ENCODE results near the gene SSU72. TPM values are rescaled to one million over a fixed set of nuclear protein-coding genes. Genes with fewer than 3 reads are reported as not detected.
"Not testable (repeated sequence)": the region's sequence is repeated elsewhere in the genome, so short reads cannot be mapped to it uniquely, and the experiment has no call there.

SSU72 gene
- total RNA-seq, 1 experiment from 2014 or later = 112 TPM

DNA sequence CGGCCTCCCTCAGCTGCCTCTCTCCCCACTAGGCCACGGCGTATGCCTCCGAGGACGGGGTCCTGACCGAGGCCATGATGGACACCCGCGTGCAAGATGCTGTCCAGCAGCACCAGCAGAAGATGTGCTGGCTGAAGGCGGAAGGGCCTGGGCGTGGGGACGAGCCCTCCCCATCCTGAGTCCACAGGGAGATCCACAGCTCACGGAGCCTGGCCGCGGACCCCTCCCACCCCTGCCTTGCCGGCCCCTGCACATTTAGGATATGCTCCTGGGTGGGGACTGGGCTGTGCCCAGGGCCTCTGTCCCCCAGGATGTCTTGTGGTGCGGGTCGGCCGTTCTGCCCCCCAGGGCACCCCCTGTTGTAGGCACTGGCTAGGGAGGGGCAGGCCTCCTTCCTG, 40.8 kb downstream of the SSU72 start:
- not testable (repeated sequence) for DNase-seq (ENCODE audit: extremely low read depth, low read depth)

DNA sequence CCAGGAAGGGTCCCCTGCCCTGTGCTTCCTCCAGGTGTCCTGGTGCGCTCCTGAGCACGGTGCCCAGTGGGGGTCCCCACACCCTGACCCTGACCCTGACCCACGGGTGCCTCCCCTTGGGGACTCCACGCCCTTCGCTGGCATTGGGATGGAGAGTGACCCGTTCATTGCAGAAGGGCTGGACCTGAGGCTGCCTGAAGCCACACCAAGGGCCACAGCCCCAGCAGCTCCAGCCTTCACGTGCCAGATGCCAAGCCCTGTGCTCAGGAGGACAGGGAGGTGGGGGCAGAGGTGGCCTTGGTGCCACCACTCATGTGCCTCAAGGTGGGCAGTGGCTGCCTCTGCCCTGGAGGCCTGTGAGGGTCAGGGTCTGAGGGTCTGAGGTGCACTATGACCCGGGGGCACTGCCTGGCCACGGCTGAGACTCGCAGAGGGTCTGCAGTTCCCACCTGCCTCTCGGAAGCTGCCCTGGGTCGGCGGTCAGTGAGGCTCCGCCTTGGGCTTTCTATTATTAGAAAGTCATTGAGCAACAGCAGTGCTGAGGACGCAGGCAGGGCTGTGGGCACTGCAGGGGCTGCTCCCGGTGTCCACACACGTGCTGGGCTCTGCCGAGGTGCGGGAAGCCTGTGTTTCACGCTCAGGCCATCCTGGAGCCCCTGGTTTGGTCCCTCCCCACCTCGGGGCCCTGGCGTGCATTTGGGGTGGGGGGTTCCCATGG, 41.3 kb downstream of the SSU72 start:
- not testable (repeated sequence) for DNase-seq (ENCODE audit: extremely low read depth, low read depth)

DNA sequence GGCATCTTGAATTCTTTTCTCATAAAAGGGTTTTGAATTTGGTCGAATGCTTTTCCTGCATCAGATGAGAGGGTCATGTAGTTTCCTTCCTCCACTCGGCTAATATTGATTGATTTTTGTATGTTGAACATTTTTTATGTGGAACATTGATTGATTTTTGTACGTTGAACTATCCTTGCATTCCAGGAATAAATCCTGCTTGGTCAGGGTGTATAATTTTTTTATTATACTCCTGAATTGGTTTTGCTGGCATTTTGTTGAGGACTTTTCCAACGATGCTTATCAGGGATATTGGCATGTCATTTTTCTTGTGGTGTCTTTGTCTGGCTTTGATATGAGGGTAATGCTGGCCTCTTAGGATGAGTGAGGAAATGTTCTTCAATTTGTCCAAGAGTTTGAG, 42.7 kb downstream of the SSU72 start:
- DNase-seq (ENCODE audit: extremely low read depth, low read depth) = no peak

DNA sequence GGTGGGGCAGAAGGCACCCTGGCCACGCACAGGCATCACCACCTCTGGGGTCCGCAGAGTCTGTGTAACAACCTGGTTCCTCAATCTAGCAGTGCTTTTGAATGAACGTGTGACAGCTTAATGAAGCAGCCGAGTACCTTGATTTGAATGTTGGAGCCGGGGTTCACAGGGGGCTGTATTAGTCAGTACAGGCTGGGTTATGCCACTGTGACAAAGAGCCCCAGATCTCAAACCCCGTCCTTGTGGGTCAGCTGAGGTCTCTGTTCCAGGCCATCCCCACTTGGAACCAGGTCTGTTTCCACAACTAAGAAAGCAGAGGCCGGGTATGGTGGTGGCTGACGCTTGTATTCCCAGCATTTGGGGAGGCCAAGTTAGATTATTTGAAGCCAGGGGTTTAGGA, 44.7 kb downstream of the SSU72 start:
- DNase-seq (ENCODE audit: extremely low read depth, low read depth) = no peak

DNA sequence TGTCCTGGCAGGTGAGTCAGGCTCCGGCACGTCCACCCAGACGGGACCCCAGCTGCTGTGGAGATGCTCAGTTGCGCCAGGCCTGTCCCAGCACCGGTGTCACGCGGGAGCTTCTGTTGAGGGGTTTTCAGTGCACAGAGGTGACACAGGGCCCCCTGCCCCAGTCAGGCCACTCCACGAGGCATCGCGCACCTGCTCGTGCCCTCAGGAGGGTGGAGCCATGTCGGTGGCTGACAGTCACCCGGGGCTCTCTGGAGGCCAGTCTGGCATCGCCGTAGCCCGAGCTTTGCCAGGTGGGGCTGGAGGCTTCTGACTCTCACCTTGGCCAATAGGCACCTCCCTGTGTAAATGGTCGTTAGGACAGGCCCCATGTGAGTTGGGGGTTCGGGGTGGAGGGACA, 45.3 kb downstream of the SSU72 start:
- DNase-seq (ENCODE audit: extremely low read depth, low read depth) = no peak

DNA sequence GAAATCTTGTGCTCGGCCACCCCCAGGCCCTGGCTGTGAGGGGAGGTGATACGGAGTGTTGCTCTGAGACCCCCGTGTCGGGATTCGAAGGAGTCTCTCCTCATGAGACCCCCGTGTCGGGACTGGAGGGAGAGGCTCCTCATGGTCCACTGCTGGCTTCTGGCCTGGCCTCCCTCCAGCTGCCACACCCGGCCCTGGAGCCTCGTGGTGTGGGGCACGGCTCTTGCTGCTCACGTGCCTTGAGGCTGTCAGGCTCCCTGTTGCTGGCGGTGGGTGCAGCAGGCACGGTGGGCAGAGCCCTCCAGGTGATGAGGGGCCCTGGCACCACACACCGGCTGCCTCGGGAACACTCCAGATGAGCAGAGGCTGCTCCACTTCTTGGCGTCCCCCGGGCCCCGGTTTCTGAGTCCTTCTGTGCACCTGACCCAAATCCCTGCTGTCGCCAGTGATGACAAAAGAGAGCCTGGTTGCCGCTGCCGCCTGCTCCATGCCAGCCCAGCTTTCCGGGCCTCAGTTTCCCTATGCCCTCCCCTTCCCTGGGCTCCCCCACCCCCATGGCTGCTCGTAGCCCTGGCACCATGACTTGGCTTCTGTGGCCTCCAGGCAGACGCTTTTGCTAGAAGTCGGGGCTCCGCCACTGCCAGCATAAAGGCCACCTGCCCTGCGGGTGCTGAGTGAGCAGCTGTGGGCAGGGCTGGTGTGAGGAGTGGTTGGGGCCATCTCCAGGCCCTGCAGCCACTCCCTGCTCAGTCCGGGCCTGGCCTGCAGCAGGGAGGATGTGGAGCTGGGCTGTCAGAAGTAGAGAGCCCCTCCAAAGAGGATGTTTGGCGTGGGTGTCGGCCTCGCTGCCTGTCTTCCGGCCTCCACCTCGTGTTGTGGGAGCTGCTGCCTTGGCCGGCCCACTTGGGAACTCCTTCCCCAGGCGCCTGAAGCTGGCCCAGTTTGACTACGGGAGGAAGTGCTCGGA, 46.1 kb downstream of the SSU72 start:
- no peak for DNase-seq (ENCODE audit: extremely low read depth, low read depth)

DNA sequence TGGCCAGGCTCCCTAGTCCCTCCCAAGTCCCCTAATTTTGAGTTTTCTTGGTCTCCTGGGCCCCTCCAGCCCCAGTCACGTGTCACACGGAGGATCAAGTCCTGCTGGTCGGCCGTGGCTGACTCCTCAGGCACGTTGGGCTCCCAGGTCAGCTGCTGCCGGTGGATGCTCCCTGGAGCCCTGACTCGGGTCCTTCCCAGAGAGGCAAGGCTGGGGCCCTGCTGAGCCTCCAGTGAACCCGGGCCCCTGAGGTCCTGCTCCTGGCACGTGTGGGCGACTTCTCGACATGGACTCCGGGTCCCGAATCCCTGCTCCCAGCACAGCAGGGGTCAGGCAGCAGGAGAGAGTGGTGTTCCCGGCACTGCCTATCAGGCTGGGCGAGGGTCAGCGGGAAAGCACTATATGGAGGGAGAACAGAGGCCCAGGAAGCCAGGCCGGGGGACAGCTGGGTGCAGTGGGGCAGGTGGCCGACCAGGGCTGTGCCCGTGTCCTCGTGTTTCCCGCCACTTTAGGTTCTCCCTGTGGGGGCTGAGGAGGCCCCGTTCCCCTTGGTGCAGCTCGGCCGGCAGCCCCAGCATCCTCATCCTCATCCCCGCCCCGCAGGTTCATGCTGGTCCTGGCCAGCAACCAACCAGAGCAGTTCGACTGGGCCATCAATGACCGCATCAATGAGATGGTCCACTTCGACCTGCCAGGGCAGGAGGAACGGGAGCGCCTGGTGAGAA, 47.4 kb downstream of the SSU72 start:
- DNase-seq (ENCODE audit: extremely low read depth, low read depth) = no peak

DNA sequence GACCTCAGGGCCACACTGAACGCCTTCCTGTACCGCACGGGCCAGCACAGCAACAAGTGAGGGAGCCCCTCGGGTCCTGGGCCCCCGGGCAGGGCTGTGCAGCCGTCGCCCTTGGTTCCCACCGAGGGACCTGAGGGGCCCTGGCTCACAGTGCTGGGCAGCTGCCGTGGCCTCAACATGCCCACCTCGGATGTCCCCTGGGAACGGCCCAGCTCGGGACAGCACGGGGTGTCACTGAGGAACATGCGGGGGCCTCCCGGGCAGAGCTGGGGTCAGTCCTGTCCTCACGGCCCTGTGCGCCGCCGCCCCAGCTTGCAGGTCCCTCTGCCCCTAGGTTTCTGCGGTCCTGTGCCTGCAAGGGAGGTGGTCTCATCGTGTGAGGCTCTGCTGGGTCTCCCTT, 48.2 kb downstream of the SSU72 start:
- not testable (repeated sequence) for DNase-seq (ENCODE audit: extremely low read depth, low read depth)

DNA sequence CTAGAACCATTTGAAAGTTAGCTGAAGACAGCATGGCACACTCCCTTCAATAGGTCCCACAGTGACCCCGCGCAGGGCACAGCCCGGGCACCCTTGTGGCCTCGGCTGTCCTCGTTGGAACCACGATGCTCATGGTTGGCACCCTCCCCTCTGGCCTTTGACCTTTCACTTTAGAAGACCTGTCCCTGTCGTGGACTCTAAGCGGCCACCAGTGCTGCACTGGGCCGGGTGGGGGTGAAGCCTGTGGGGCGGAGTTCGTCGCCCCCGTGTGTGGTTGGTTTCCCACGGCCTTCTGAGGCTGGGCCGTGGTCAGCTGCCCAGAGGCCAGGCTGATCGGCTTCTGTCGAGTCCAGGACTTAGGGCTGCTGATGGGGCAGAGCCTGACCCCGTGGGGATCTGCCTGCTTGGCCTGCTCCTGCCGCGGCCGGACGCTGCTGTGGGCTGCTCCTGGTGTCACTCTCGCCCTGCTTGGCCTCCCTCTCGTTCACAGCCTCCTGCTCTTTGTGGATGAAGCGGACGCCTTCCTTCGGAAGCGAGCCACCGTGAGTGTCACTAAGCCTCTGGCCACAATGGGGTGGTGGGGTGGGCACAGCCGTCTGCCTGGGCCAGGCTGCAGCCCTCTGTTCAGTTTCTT, 49.8 kb downstream of the SSU72 start:
- not testable (repeated sequence) for DNase-seq (ENCODE audit: extremely low read depth, low read depth)

DNA sequence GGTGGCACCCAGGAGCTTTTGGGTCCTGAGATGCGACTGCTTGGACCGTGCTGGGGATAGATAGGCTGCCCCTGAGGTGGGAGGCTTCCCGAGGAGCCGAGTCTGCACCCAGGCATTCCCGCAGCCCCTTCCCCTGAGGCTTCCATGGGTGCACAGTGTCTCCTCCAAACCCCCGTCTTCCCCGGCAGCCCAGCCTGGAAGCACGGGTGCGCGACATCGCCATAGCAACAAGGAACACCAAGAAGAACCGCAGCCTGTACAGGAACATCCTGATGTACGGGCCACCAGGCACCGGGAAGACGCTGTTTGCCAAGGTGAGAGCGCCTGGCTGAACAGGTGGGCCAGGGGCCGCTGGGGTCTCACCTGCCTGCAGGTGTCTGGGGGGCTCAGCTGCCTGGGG, 51.0 kb downstream of the SSU72 start:
- not testable (repeated sequence) for DNase-seq (ENCODE audit: extremely low read depth, low read depth)

DNA sequence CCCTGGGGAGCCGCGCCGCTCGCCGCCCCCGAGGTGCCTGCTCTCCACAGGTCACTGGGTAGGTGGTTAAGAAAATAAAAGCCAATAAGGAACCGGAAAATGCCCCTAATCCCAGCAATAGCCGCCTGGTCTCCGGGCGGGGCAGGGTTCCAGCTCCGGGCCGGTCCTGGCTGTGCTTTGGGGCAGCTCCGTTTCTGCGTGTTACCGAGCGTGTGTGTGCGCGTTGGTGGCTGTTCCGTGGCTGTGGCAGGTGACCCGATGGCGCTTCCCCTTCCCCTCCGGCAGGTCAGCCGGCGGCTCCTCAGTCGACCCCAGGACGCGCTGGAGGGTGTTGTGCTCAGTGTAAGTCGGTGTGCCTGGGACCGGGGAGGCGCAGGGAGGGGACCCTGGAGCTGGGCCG, 51.4 kb downstream of the SSU72 start:
- not testable (repeated sequence) for DNase-seq (ENCODE audit: extremely low read depth, low read depth)

DNA sequence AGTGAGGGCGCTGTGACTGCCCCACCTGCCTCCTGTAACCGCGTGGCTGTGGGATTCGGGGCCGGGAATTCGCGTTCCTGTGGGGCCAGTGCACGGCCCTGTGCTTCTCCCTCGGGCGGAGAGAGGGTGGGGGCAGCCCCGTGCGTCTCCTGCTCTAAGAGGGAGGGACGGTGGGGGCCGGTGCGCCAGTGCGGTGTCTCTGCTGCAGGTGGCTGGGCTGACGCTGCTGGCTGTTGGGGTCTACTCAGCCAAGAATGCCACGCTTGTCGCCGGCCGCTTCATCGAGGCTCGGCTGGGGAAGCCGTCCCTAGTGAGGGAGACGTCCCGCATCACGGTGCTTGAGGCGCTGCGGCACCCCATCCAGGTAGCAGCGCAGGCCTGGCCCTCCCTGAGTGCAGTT, 52.1 kb downstream of the SSU72 start:
- not testable (repeated sequence) for DNase-seq (ENCODE audit: extremely low read depth, low read depth)

DNA sequence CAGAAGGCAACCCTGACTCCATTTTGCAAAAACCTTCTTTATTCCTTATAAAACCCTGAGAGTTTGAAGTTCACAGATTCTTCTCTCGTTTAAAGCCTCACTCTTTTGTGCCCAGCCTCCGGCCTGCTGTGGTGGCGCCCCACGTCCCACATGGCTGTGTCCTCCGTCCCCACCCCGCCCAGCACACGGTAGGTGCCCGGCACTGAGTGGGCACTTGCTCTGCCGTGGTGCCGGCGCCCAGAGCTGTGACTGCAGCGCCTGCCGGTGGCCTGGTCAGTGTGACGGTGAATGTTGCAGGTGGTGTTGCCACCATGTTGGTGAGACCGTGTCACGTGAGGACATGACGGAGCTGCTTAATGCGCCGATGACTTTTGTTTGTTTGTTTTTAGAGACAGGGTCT, 53.3 kb downstream of the SSU72 start:
- no peak for DNase-seq (ENCODE audit: extremely low read depth, low read depth)

DNA sequence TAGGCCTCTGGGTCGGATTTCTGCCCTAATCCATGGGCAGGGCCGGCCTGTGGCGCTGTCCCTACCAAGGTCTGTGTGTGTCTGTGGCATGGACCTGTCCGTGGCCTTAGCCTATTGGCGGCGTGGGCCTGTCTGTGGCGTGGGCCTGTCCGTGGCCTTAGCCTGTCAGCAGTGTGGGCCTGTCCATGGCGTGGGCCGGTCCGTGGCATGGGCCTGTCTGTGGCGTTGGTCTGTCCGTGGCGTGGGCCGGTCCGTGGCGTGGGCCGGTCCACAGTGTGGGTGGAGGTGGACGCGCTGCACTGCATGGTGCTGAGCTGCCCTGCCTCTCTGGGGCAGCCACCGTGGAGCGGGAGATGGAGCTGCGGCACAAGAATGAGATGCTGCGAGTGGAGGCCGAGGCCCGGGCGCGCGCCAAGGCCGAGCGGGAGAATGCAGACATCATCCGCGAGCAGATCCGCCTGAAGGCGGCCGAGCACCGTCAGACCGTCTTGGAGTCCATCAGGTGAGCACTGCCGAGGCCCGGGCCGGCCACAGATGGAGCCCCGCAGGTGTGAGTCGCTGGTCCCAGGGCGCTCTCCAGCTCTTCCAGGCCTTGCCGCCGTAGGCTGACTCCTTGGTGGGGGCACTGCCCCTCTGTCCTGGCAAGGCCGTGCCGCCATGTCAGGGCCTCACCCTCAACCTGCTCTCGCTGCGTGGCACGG, 54.7 kb downstream of the SSU72 start:
- not testable (repeated sequence) for DNase-seq (ENCODE audit: extremely low read depth, low read depth)

DNA sequence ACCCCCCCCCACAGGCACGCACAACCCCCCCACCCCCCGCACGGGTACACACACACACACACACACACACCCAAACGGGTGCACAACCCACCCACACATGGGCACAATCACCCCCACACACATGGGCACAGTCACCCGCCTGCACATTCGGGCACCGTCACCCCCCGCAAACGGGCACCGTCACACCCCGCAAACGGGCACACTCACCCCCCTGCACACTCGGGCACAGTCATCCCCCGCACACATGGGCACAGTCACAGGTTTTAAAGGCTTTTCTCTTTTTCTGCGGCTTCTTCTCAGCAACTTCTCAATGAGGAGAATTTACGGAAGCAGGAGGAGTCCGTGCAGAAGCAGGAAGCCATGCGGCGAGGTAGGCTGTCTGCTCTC, 56.0 kb downstream of the SSU72 start:
- not testable (repeated sequence) for DNase-seq (ENCODE audit: extremely low read depth, low read depth)

DNA sequence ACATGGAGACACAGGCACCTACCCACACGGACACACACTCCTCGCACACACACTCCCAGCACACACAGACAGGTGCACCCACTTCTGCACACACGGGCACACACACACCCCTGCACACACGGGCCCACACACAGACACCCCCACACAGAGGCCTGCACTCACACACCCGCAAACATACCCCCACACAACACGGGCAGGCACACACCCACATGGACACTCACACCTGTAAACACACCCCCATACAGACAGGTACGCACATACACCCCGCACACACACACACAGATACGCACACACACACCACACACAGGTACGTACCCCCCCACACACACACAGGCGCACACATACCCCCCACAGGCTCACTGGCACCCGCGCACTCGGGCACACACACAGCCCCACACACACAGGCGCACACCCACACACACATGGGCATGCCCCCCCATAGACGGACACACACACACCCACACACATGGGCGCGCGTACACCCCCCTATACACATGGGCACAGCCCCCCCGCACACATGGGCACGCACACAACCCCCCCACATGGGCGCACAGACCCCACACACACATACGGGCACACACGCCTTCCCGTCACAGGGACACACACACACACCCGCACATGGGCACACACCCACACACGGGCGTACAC, 56.6 kb downstream of the SSU72 start:
- no peak for DNase-seq (ENCODE audit: extremely low read depth, low read depth)

DNA sequence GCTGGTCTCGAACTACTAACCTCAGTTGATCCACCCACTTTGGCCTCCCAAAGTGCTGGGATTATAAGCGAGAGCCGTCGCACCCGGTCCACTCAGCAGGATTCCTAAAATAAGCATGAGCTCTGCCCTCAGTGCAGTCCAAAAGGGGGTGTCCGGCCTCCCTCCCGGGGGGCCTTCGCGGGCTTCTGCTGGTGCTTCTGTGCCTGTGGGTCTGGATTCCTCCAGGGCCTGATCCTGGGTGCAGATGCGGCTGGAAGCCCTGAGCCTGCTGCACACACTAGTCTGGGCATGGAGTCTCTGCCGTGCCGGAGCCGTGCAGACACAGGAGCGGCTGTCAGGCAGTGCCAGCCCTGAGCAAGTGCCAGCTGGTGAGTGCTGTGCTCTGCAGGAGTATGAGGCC, 57.7 kb downstream of the SSU72 start:
- DNase-seq (ENCODE audit: extremely low read depth, low read depth) = not testable (repeated sequence)

DNA sequence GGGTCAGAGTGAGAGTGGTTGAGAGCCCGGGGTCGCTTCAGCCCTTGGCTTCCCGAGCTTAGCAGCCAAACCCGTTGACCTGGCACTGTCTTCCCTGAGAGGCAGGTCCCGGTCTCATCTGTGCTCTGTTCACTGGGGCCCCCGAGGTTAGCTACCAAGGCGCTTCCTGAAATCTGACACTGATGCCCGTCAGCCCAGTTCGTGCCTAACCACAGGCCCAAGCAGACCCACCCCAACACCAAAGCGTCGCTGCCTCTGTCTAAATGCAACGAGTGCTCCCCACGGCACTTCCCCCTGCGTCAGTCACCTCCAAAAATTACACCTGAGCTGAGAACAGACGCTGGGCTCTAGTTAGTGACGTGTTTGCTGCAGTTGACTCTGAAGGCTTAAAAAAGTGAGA, 60.3 kb downstream of the SSU72 start:
- not testable (repeated sequence) for DNase-seq (ENCODE audit: extremely low read depth, low read depth)

DNA sequence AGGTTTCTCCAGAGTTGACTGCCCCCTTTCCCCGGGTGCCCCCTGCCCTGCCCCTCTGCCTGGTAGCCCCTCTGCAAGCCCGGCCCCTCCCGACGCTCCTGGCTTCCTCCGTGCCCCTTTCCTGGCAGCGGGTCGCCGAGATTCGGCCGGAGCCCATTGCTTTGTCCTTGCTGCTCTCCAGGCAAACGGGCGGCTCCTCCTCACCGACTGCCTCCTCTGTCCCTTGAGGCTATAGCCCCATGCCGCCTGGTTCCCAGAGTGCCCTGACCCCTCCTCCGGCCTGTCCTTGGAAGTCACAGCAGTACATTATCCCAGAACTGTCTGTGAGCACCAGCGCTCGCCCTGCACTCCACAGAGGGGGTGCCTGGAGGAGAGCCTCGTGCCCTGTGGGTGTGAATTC, 61.0 kb downstream of the SSU72 start:
- not testable (repeated sequence) for DNase-seq (ENCODE audit: extremely low read depth, low read depth)

DNA sequence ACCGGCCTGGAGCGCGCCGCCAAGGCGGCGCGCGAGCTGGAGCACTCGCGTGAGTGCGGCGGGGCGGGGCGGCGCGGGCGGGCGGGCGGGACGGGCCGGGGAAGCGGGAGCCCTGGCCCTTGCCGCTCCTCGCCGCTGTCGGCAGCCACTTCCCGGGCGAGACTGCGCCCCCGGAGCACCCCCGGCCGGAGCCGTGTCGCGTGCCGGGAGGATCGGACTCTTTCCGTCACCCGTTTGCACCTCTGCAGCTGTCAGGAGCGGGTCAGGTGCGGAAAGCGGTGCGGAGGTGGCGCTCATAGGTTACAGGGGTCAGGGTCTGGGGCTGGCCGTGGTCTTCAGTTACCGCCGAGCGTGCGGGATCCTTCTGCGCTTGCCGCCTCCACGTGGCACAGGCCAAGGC, 62.2 kb downstream of the SSU72 start:
- not testable (repeated sequence) for DNase-seq (ENCODE audit: extremely low read depth, low read depth)
